HG03159 (cell line): ENCODE measurements around the gene COMMD7.
A peak's percentile ranks its signal among the peaks of the same experiment; 100 is the strongest.
"Not testable (repeated sequence)": the region's sequence is repeated elsewhere in the genome, so short reads cannot be mapped to it uniquely, and the experiment has no call there.

Experiments
- ATAC-seq: cut with Tn5 transposase; IDR thresholded peaks from one replicate; pipeline ENCODE4 v1.9.1; 2021; ENCODE audit warnings: mild to moderate bottlenecking, moderate library complexity; ENCODE audit not compliant: unreplicated experiment

COMMD7 gene

GRCh38 chr20:32765230-32765875 is 22.1 kb upstream of the COMMD7 start:
- not testable (repeated sequence) for ATAC-seq

DNA sequence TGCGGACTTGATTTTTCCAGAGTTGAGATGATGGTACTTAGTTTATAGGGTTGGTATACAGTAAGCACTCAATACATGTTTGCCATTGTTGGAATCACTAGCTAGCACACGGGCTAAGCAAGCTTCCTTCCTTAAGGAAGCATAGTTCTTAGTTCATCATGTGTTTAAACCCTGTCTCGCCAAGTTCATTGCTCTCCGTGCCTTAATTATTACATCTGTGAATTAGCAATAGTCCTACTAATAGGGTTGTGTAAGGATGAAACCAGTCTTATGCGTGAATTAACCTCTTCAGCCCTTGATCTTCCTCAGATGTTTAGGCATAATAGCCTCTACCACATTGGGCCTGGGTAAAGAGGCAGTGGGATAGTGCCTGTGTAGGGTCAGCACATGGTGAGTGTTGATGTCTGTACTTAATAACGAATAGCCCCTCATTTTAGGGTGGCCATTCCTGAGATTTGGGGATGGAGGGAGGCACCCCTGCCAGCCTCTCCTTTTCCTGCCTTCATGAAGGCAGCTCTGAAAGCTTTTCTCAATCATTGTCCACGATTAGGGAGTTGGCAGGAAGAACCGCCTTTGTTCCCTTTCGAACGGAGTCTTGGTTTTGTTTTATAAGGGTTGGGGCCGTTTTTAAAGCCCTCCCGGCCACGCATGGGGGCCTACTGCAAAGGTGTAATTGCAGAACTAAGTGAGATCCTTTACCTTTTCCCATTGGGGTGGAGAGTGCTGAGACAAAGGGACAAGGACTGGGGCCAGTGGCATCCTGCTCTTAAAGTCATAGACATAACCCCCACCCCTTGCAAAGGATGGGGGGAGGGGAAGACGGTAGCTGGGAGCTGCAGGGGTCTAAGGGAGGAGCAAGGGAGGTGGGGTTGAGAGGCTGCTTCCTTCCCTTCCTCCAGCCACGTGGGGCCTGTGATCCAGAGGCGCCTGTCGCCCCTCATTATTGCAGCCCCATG is 21.0 kb upstream of the COMMD7 start:
- ATAC-seq = no peak

DNA sequence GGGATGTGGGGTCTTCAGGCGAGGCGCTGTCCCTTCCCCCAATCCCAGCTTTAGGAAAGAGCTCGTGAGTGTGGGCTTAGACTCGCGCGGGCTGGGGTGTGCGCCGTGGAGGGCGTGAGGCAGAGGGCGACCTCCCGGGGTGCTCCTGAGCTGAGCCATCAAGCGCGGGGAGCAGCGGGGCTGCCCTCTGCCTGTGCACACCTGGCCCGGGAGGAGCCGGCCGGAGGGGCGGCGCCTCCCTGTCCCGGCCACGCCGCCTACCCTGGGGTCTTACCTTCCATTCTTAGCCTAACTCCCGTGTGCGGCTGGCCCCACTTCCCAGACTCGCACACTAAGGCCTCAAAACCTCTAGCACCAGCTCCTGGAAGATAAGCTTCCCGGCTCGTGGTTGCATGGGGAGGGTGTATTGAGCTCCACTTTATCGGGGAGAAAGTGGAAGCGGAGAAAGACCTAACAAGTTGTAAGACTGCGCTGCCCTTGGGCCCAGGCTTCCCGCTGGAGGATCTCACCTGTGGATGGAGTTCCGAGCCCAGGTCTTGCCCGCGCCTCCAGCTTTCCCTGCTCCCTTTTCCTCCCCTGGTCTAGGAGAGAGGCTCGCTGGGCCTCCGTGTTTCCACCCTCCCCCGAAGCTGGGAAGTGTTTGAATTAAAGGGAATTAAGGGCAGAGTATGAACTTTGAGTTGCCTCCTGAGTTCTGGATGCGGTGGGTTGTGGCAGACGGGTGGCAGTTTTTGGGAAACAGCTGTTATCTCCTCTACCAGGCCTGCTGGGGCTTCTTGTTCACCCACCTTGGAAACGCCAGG is 20.1 kb upstream of the COMMD7 start:
- no peak for ATAC-seq

GRCh38 chr20:32762754-32763201 is 19.5 kb upstream of the COMMD7 start:
- ATAC-seq = peak; percentile 16

- peak; percentile 73 for ATAC-seq
These were observed 18.8 kb upstream of the COMMD7 start, which contains the start of gene DNMT3B for GRCh38 chr20:32761831-32762753. TSS of gene DNMT3B (plus strand) at chr20:32762385. CDS start at chr20:32780324, 17,939 bp downstream.

DNA sequence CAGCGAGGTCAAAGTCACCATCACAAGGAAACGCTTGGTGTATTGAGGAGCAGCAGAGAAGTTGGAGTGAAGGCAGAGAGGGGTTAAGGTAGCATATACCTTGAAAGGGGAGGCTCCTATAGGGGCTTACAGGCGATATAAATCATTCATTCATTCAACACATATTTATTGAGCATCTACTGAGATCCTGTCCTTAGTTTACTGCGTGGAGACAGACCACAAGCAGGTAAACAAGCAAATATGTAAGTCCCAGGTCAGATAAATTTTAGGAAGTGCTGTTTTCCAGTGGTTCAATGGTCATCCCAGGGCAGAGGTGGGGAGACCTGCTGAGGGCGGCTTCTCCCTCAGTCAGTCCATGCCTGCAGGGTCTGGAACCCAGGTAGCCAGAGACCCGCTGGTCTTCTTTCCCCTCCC is 18.2 kb upstream of the COMMD7 start:
- no peak for ATAC-seq

DNA sequence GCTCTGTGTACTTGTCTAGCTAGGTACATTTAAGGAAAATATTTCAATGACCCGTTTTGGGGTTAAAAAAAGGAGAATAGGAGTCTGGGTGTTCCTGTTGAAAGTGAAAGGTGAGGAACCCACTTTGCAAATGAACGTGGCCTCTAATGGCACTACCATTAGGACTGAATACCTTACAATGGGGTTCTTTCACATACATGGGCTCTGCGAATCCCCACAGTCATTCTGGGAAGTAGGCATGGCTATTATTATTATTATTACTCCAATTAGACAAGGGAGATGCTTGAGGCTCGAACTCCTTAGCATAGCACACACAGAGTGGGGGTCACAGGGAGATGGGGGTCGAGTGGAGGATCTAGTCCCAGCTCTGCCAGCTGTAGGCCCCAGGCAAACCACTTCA is 12.9 kb upstream of the COMMD7 start:
- no peak for ATAC-seq

DNA sequence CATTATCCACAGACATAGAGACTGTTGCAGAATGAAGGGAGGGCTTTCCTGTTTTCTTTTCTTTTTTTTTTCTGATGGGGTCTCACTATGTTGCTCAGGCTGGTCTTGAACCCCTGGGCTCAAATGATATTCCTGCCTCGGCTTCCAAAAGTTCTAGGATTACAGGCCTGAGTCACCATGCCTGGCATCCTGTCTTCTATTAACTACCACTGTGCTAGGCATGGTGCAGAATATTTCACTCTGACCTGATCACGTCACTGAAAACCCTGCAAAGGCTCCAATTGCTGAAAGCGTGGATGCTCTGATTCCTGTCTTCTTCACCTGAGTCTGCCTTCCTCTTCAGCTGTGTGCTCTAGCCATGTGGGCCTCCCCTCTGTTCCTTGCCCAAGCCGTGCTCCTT is 10.5 kb upstream of the COMMD7 start:
- no peak for ATAC-seq

DNA sequence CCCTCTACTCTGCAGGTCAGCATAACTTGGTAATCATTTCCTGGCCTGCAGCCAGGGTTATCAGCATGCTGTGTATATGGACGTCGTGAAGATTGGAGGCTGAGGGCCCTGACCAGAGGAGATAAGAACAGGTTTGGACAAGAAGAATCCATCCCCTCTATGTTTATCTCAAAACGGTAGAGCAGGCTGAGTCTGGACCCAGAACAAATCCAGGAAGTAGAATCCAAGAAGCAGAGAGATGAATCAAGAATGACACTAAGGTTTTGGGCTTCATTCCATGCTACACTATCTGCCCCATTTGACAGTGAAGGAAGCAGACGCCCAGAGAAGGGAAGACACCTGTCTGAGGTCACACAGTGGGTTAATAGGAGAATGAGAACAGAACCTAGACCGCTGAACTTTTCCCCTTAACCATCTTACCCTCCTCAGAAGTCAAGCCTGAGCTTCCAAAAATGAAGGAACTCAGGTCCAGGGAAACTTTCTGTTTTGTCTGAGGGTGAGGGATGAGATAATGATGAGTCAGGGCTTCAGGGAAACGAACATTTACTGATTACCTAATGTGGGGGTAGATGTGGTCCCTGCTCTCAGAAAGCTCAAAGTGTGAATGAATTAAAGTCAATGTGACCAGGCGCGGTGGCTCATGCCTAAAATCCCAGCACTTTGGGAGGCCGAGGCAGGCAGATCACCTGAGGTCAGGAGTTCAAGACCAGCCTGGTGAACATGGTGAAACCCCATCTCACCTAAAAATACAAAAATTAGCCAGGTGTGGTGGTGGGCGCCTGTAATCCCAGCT is 9.4 kb upstream of the COMMD7 start:
- no peak for ATAC-seq

- ATAC-seq = no peak
These were observed 8.6 kb upstream of the COMMD7 start for GRCh38 chr20:32751702-32752457.

DNA sequence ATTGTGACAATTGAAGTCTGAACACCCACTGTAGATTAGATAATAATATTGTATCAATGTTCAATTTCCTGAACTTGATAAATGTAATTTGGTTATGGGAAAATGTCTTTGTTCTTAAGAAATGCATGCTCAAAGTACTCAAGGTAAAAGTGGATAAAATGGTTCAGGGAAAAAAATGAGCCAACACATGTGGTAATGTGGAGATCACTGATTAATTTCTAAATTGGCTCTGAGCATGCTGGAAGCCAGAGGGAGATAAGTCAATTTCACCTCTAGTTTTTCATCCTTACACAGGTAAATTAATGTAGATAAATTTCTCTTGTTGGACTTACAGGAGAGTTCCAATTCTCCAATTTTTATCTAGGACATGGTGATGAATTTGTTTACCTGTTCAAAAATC is 8.0 kb upstream of the COMMD7 start:
- ATAC-seq = no peak

DNA sequence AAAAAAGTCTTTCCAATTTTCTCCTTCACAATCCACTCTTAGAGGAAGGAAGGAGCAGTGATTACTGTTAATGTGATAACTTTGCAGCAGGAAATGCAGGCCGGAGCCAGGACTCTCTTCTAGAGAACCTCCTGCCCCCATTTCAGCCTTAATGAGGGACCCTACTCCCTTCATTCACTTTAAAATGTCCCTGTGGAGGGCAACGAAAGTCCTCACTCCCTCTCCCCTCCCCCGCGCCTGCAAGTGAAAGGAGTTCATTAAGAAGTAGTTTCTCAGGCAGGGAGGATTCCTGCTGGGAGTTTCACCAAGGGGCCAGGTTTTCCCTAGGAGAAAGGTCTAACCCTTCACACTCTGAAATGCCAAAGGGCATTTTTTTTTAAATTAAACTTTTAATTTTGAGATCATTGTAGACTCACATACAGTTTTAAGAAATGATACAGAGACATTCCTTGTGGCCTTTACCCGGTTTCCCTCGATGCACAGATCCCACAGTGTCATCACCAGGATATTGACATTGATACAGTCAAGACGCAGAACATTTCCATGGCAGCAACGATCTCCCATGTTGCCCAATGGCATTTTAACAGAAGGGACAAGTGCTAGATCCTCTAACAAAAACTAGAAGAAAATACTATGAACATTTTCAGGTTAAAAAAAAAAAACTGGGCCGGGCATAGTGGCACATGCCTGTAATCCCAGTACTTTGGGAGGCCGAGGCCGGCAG is 6.8 kb upstream of the COMMD7 start:
- no peak for ATAC-seq

GRCh38 chr20:32742322-32743236 is 688 bp downstream of the COMMD7 start:
- no peak for ATAC-seq

GRCh38 chr20:32741151-32741550 is 2.1 kb downstream of the COMMD7 start:
- ATAC-seq = no peak

DNA sequence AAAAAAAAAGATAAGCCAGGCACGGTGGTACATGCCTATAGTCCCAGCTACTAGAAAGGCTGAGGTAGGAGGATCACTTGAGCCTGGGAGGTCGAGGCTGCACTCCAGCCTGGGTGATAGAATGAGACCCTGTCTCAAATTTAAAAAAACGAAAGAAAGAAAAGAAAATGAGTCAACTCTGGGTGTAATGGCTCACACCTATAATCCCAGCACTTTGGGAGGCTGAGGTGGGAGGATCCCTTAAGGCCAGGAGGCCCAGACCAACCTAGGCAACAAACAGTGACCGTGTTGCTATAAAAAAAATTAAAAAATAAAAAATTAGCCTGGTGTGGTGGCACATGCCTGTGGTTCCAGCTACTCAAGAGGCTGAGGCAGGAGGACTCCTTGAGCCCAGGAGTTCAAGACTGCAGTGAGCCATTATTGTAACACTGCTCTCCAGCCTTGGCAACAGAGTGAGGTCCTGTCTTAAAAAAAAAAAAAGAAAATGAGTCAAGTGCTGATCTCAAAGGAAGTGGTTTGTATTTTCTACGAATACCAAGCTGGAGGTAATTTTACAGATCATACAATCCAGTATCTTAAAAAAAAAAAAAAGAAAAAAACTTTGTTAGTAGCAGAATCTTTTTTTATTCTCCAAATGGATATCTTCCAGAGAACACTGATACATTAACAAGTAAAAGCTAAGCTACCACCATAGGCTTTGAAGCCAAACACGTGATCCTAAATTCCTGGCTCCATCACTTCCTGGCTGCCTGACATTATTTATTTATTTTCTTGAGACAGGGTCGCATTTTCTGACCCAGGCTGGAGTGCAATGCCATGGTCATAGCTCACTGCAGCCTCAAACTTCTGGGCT is 5.7 kb downstream of the COMMD7 start:
- ATAC-seq = no peak

DNA sequence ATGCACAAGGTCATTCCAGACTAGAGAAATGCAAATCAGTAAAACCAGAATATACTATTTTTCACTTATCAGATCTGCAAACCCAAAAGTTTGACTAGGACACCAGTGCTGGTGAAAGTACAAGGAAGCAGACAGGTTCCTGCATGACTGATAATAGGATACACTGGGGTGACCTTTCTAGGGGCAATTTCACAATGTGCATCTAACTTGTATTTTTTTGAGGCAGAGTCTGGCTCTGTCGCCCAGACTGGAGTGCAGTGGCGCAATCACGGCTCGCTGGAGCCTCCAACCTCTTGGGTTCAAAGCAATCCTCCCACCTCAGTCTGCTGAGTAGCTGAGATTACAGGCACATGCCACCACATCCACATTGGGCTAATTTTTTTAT is 11.4 kb downstream of the COMMD7 start:
- no peak for ATAC-seq
